ENCODE results near the gene GGA1.

GGA1 gene

GRCh38 chr22:37608477-37609239, at the start of gene GGA1:
Gene GGA1 (plus strand): TSS chr22:37608834. CDS start chr22:37608861, 27 bp downstream.
- DNase-seq: peak; percentile 99

GRCh38 chr22:37559521-37559900, 49.1 kb upstream of the GGA1 start:
- DNase-seq: no peak

GRCh38 chr22:37559901-37560607, 48.6 kb upstream of the GGA1 start, which contains the start of gene CDC42EP1:
Gene CDC42EP1 (plus strand): TSS chr22:37560480. CDS start chr22:37566350, 5,870 bp downstream.
- DNase-seq: no peak

- DNase-seq: no peak
These were observed 47.9 kb upstream of the GGA1 start for GRCh38 chr22:37560608-37561211.

- DNase-seq: peak; percentile 90
These were observed 47.2 kb upstream of the GGA1 start for GRCh38 chr22:37561212-37562048.

- DNase-seq: no peak
These were observed 46.4 kb upstream of the GGA1 start for GRCh38 chr22:37562049-37562875.

GRCh38 chr22:37563153-37564081, 45.2 kb upstream of the GGA1 start:
- DNase-seq: no peak

- DNase-seq: no peak
These were observed 44.4 kb upstream of the GGA1 start for GRCh38 chr22:37564111-37564711.

GRCh38 chr22:37565830-37566229, 42.8 kb upstream of the GGA1 start:
- DNase-seq: no peak

- DNase-seq: peak; percentile 25
These were observed 42.3 kb upstream of the GGA1 start for GRCh38 chr22:37566329-37566837.

GRCh38 chr22:37566903-37567798, 41.5 kb upstream of the GGA1 start:
- peak; percentile 88 for DNase-seq

GRCh38 chr22:37568012-37568411, 40.6 kb upstream of the GGA1 start:
- DNase-seq: no peak

- no peak for DNase-seq
These were observed 40.1 kb upstream of the GGA1 start for GRCh38 chr22:37568448-37569008.

GRCh38 chr22:37569009-37569920, 39.4 kb upstream of the GGA1 start:
- DNase-seq: no peak

- no peak for DNase-seq
These were observed 38.5 kb upstream of the GGA1 start for GRCh38 chr22:37569921-37570660.

- no peak for DNase-seq
These were observed 38.0 kb upstream of the GGA1 start for GRCh38 chr22:37570661-37570976.

Data from hematopoietic multipotent progenitor cell treated with erythropoietin and hydrocortisone succinate and interleukin-3 and kit ligand, for 4 days (in vitro differentiated cells).